ENCODE measurements around the gene STX8.

Gene STX8, protein sequence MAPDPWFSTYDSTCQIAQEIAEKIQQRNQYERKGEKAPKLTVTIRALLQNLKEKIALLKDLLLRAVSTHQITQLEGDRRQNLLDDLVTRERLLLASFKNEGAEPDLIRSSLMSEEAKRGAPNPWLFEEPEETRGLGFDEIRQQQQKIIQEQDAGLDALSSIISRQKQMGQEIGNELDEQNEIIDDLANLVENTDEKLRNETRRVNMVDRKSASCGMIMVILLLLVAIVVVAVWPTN

GRCh38 chr17:9575381-9576101, at the start of gene STX8:
Gene STX8, minus strand, starts transcription at chr17:9575820. Its CDS starts 12 bp downstream, at chr17:9575808.
- peaks cover 7% of the 10 kb centered on the region for H3K4me1 ChIP-seq (ENCODE audit: control insufficient read depth, insufficient read depth, low read length)
- H3K36me3 ChIP-seq (ENCODE audit: control insufficient read depth in 2 of 2, insufficient read depth in 1 of 2, low read length in 2 of 2): no peaks in the 10 kb centered on the region
- POLR2A ChIA-PET: interaction anchor here (0.6 to 2.5 kb wide), 6 partner anchors 10 to 335 kb away, joined by 3 to 16 read pairs (median 4); partner anchors contain the start of gene USP43
- peak within 1 kb of the TSS; percentile 73 for H3K4me3 ChIP-seq (ENCODE audit: low read depth, low read length)
- peak within 1 kb of the TSS; percentile 80 for H3K27ac ChIP-seq (ENCODE audit: extremely low read depth, low read depth, low read length)
- CTCF ChIA-PET: interaction anchor here (0.9 to 3.4 kb wide), 6 partner anchors 10 to 193 kb away, joined by 3 to 43 read pairs (median 6); no protein-coding TSS in a partner anchor
- H3K9me3 ChIP-seq (ENCODE audit: control insufficient read depth, insufficient read depth, low read depth, low read length): no peaks in the 10 kb centered on the region
- TF ChIP-seq ZNF561 (tag by site-specific recombination; IDR thresholded peaks at IDR 0.05; ENCODE audit: borderline replicate concordance): peak; percentile 82; the same call in 1 of the 2 replicates
- TF ChIP-seq ZNF138 (tag by site-specific recombination; IDR thresholded peaks at IDR 0.05; ENCODE audit: borderline replicate concordance): no peak
- TF ChIP-seq, protein P1, sequence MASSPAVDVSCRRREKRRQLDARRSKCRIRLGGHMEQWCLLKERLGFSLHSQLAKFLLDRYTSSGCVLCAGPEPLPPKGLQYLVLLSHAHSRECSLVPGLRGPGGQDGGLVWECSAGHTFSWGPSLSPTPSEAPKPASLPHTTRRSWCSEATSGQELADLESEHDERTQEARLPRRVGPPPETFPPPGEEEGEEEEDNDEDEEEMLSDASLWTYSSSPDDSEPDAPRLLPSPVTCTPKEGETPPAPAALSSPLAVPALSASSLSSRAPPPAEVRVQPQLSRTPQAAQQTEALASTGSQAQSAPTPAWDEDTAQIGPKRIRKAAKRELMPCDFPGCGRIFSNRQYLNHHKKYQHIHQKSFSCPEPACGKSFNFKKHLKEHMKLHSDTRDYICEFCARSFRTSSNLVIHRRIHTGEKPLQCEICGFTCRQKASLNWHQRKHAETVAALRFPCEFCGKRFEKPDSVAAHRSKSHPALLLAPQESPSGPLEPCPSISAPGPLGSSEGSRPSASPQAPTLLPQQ (tag by site-specific recombination; IDR thresholded peaks at IDR 0.05): peak; percentile 25; the same call in 1 of the 2 replicates
- TF ChIP-seq ZNF335 (tag by site-specific recombination; conservative IDR thresholded peaks at IDR 0.05): peak; percentile 92
- 0 out of 2 replicates have a peak, but pooled peaks have one; percentile 54 for TF ChIP-seq ZNF600 (tag by site-specific recombination; IDR thresholded peaks at IDR 0.05)
- peak; percentile 92 for TF ChIP-seq ZNF341 (tag by site-specific recombination; IDR thresholded peaks at IDR 0.05; ENCODE audit: low read depth)
- TF ChIP-seq ZNF324 (tag by site-specific recombination; IDR thresholded peaks at IDR 0.05): peak; percentile 62; the same call in 1 of the 2 replicates
- TF ChIP-seq ZNF513 (tag by site-specific recombination; IDR thresholded peaks at IDR 0.05): no peak
- TF ChIP-seq ZNF777 (tag by site-specific recombination; IDR thresholded peaks at IDR 0.05; ENCODE audit: borderline replicate concordance): no peak
- peak; percentile 86; the same call in 1 of the 2 replicates for TF ChIP-seq ZNF501 (tag by site-specific recombination; IDR thresholded peaks at IDR 0.05)
- no peak; the same call in 1 of the 2 replicates for TF ChIP-seq KLF8 (tag by site-specific recombination; IDR thresholded peaks at IDR 0.05)
- peak; percentile 73 for TF ChIP-seq SP2 (tag by site-specific recombination; IDR thresholded peaks at IDR 0.05)
- peak; percentile 96 for TF ChIP-seq PRDM10 (tag by site-specific recombination; IDR thresholded peaks at IDR 0.05)
- peak; percentile 67; the same call in 1 of the 2 replicates for TF ChIP-seq KLF17 (tag by site-specific recombination; IDR thresholded peaks at IDR 0.05)
- no peak for TF ChIP-seq ZBTB21 (tag by site-specific recombination; IDR thresholded peaks at IDR 0.05)
- TF ChIP-seq EGR2 (tag by site-specific recombination; IDR thresholded peaks at IDR 0.05; ENCODE audit: low read depth): peak; percentile 24; the same call in 1 of the 2 replicates
- peak; percentile 92 for TF ChIP-seq ZNF664 (tag by site-specific recombination; IDR thresholded peaks at IDR 0.05)
- TF ChIP-seq, protein P2, sequence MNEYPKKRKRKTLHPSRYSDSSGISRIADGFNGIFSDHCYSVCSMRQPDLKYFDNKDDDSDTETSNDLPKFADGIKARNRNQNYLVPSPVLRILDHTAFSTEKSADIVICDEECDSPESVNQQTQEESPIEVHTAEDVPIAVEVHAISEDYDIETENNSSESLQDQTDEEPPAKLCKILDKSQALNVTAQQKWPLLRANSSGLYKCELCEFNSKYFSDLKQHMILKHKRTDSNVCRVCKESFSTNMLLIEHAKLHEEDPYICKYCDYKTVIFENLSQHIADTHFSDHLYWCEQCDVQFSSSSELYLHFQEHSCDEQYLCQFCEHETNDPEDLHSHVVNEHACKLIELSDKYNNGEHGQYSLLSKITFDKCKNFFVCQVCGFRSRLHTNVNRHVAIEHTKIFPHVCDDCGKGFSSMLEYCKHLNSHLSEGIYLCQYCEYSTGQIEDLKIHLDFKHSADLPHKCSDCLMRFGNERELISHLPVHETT (tag by site-specific recombination; IDR thresholded peaks at IDR 0.05): peak; percentile 51; the same call in 1 of the 2 replicates
- TF ChIP-seq GLIS1 (tag by site-specific recombination; IDR thresholded peaks at IDR 0.05): peak; percentile 91
- TF ChIP-seq SP7 (tag by site-specific recombination; IDR thresholded peaks at IDR 0.05): peak; percentile 68; the same call in 1 of the 2 replicates
- TF ChIP-seq HIC1 (tag by site-specific recombination; IDR thresholded peaks at IDR 0.05): peak; percentile 98
- TF ChIP-seq ZNF133 (tag by site-specific recombination; IDR thresholded peaks at IDR 0.05): no peak
- peak; percentile 39 for TF ChIP-seq ZNF366 (tag by site-specific recombination; conservative IDR thresholded peaks at IDR 0.05)

Data from HEK293 (cell line).